Measurements from ENCODE around the gene AOAH. TPM values are rescaled to one million over a fixed set of nuclear protein-coding genes. Genes with fewer than 3 reads are reported as not detected.
"Not testable (repeated sequence)": the region's sequence is repeated elsewhere in the genome, so short reads cannot be mapped to it uniquely, and the experiment has no call there.

Gene AOAH
- total RNA-seq, 4 donors from 2014 or later: 1.1 to 4.8 (median 1.6) TPM

DNA sequence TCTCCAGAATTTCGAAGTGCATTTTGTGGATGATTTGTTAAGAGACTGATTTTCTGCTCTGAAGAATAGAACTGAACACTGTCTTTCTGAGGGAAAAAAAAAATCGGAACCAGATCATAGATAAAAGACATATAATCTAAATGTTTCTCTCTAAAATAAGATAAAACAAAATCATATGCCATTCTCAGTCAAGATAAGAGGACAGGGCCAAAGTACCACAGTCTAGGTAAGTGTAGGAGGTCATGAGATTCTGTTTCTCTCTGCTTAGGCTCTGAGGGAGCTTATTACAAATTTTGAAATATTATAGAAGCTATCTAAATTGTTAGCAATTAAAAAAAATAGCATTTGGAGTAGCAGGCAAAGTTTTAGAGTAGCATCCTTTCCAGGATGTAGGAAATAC, 702 bp upstream of the AOAH start:
- Histone ChIP-seq H3K27me3 (no peaks in the 10 kb centered on the region), H3K36me3 (no peaks in the 10 kb centered on the region), H3K4me3 (no peak overlapping the region), H3K9me3 (no peaks in the 10 kb centered on the region), H3K27ac (no peak overlapping the region), H3K4me1 (no peaks in the 10 kb centered on the region)
- 76% methylated on average over 2 of the region's 2 CpGs for WGBS
- TF ChIP-seq POLR2AphosphoS5 (IDR thresholded peaks at IDR 0.05) (no peak), POLR2A (IDR thresholded peaks at IDR 0.05) (no peak), CTCF (IDR thresholded peaks at IDR 0.05) (no peak), EP300 (IDR thresholded peaks at IDR 0.05) (no peak)
- DNase-seq (ENCODE audit: low spot score in 2 of 2): no peak

- no peak for TF ChIP-seq EP300 (IDR thresholded peaks at IDR 0.05)
- TF ChIP-seq POLR2AphosphoS5 (IDR thresholded peaks at IDR 0.05): no peak
- TF ChIP-seq CTCF (IDR thresholded peaks at IDR 0.05): no peak
- Histone ChIP-seq H3K9me3 (no peaks in the 10 kb centered on the region), H3K36me3 (no peaks in the 10 kb centered on the region), H3K4me1 (no peaks in the 10 kb centered on the region), H3K27ac (no peak overlapping the region), H3K27me3 (no peaks in the 10 kb centered on the region), H3K4me3 (peak overlapping the region; percentile 5)
- no peak for DNase-seq (ENCODE audit: low spot score in 2 of 2)
- 93% methylated on average over 4 of the region's 4 CpGs for WGBS
Measured at GRCh38 chr7:36723291-36723690, 1.0 kb downstream of the AOAH start.

GRCh38 chr7:36719083-36719632, 5.1 kb downstream of the AOAH start:
- 80% methylated on average over 3 of the region's 3 CpGs for WGBS
- Histone ChIP-seq H3K9me3 (no peaks in the 10 kb centered on the region), H3K4me3 (no peak overlapping the region), H3K27me3 (no peaks in the 10 kb centered on the region), H3K36me3 (no peaks in the 10 kb centered on the region), H3K4me1 (no peaks in the 10 kb centered on the region), H3K27ac (no peak overlapping the region)
- no peak for DNase-seq (ENCODE audit: low spot score in 2 of 2)
- TF ChIP-seq CTCF (IDR thresholded peaks at IDR 0.05) (no peak), EP300 (IDR thresholded peaks at IDR 0.05) (no peak), POLR2AphosphoS5 (IDR thresholded peaks at IDR 0.05) (no peak), POLR2A (IDR thresholded peaks at IDR 0.05) (no peak)

GRCh38 chr7:36717586-36717985, 6.7 kb downstream of the AOAH start:
- 91% methylated on average over 3 of the region's 3 CpGs for WGBS
- no peak for DNase-seq (ENCODE audit: low spot score in 2 of 2)

GRCh38 chr7:36716802-36717201, 7.5 kb downstream of the AOAH start:
- H3K4me3 ChIP-seq; H3K9me3 ChIP-seq; H3K4me1 ChIP-seq; H3K27me3 ChIP-seq; H3K36me3 ChIP-seq; DNase-seq (ENCODE audit: low spot score in 2 of 2): not testable (repeated sequence)
- H3K27ac ChIP-seq: peak overlapping the region; percentile 24
- WGBS: 88% methylated on average over 8 of the region's 8 CpGs

More at GRCh38 chr7:36717586-36717985, 6.7 kb downstream of the AOAH start:
- Histone ChIP-seq H3K36me3 (no peaks in the 10 kb centered on the region), H3K27me3 (no peaks in the 10 kb centered on the region), H3K9me3 (no peaks in the 10 kb centered on the region), H3K4me1 (no peaks in the 10 kb centered on the region), H3K27ac (no peak overlapping the region), H3K4me3 (no peak overlapping the region)
- TF ChIP-seq POLR2AphosphoS5 (IDR thresholded peaks at IDR 0.05): no peak
- TF ChIP-seq CTCF (IDR thresholded peaks at IDR 0.05): no peak
- TF ChIP-seq POLR2A (IDR thresholded peaks at IDR 0.05): no peak
- TF ChIP-seq EP300 (IDR thresholded peaks at IDR 0.05): no peak

DNA sequence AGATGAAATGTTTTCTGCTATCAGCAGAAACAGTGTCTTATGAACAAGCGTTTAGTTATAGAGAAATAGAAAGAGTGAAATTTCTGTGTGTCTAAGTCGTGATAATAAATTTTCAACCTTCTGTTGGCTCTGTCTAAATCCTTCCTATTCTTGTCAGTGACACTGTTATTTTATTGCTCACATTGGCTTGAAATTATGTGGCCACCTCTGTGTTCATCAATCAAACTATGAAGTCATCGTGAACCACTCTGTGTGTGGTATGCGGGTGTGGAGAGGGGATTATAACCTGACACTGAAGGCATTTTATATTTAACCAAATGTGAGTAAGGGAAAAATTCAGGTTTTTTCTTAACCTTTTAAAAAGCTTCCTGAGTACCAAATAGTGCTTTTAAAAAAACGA, 12.3 kb downstream of the AOAH start:
- no peak for DNase-seq (ENCODE audit: low spot score in 2 of 2)
- no peak overlapping the region for H3K4me3 ChIP-seq
- TF ChIP-seq EP300 (IDR thresholded peaks at IDR 0.05) (no peak), POLR2A (IDR thresholded peaks at IDR 0.05) (no peak), CTCF (IDR thresholded peaks at IDR 0.05) (no peak), POLR2AphosphoS5 (IDR thresholded peaks at IDR 0.05) (no peak)
- no peaks in the 10 kb centered on the region for H3K27me3 ChIP-seq
- H3K4me1 ChIP-seq: no peaks in the 10 kb centered on the region
- H3K9me3 ChIP-seq: no peaks in the 10 kb centered on the region
- no peak overlapping the region for H3K27ac ChIP-seq
- no peaks in the 10 kb centered on the region for H3K36me3 ChIP-seq
- whole genome bisulfite sequencing: 80% methylated on average over 5 of the region's 5 CpGs

Data from suprapubic skin (tissue), 4 donors.